Neural progenitor cell (in vitro differentiated cells): ENCODE data around the gene MAPRE2. TPM values are rescaled to one million over a fixed set of nuclear protein-coding genes. Genes with fewer than 3 reads are reported as not detected.
A peak's percentile ranks its signal among the peaks of the same experiment; 100 is the strongest.

Source experiments
- DNase-seq: peaks from one replicate; pipeline ENCODE4 v3.0.0-alpha.2; 2016; ENCODE audit warnings: low spot score
- H2AFZ ChIP-seq: fragments of 200-600 bp; sonication (generic); replicated peaks from 2 replicates; pipeline ENCODE4 v1.6.1; 2016; ENCODE audit warnings: antibody characterized with exemption
- H3F3A ChIP-seq: fragments of 200-600 bp; sonication (generic); 2 replicates; pipeline ENCODE4 v1.6.1; 2016; ENCODE audit warnings: antibody characterized with exemption, low read depth
- H3K27ac ChIP-seq: fragments of 200-600 bp; sonication (generic); 2 replicates; pipeline ENCODE4 v1.5.1; 2016; ENCODE audit warnings: mild to moderate bottlenecking
- H3K27me3 ChIP-seq: fragments of 200-600 bp; sonication (generic); 2 replicates; pipeline ENCODE4 v1.6.1; 2016; ENCODE audit warnings: mild to moderate bottlenecking, moderate library complexity
- H3K36me3 ChIP-seq: fragments of 200-600 bp; sonication (generic); 2 replicates; pipeline ENCODE4 v1.5.1; 2016
- H3K4me1 ChIP-seq: fragments of 200-600 bp; sonication (generic); 2 replicates; pipeline ENCODE4 v1.6.1; 2016; ENCODE audit warnings: mixed run types
- H3K4me2 ChIP-seq: fragments of 200-600 bp; sonication (generic); 2 replicates; pipeline ENCODE4 v1.6.1; 2016
- H3K4me3 ChIP-seq: fragments of 200-600 bp; sonication (generic); 2 replicates; pipeline ENCODE4 v1.5.1; 2016
- H3K79me2 ChIP-seq: fragments of 200-600 bp; sonication (generic); 2 replicates; pipeline ENCODE4 v1.6.1; 2016; ENCODE audit warnings: low read depth
- H3K9ac ChIP-seq: fragments of 200-600 bp; sonication (generic); 2 replicates; pipeline ENCODE4 v1.6.1; 2016
- H3K9me3 ChIP-seq: fragments of 200-600 bp; sonication (generic); 2 replicates; pipeline ENCODE4 v1.5.1; 2016; ENCODE audit warnings: low read depth
- H4K20me1 ChIP-seq: fragments of 200-600 bp; sonication (generic); 2 replicates; pipeline ENCODE4 v1.6.1; 2016; ENCODE audit warnings: low read depth
- H3K27ac Mint-ChIP-seq: 3 replicates; pipeline ENCODE4 v1.8.0; 2021; ENCODE audit warnings: mixed read lengths
- H3K27me3 Mint-ChIP-seq: 2 replicates; pipeline ENCODE4 v1.8.0; 2022; ENCODE audit warnings: low read depth, mild to moderate bottlenecking, inconsistent platforms, moderate library complexity, mixed read lengths; ENCODE audit not compliant: insufficient read depth
- H3K36me3 Mint-ChIP-seq: 3 replicates; pipeline ENCODE4 v1.8.0; 2021; ENCODE audit warnings: mixed read lengths
- H3K4me1 Mint-ChIP-seq: 3 replicates; pipeline ENCODE4 v1.8.0; 2021; ENCODE audit warnings: mixed read lengths
- H3K4me3 Mint-ChIP-seq: 3 replicates; pipeline ENCODE4 v1.8.0; 2021; ENCODE audit warnings: mild to moderate bottlenecking, moderate library complexity, mixed read lengths
- H3K9me3 Mint-ChIP-seq: 3 replicates; pipeline ENCODE4 v1.8.0; 2020; ENCODE audit warnings: mixed read lengths
- EZH2 ChIP-seq: fragments of 200-600 bp; sonication (generic); IDR thresholded peaks from 2 replicates; pipeline ENCODE4 v1.6.1; 2017; ENCODE audit warnings: antibody characterized with exemption, mild to moderate bottlenecking, moderate library complexity
- EZH2phosphoT487 ChIP-seq: fragments of 200-600 bp; sonication (generic); IDR thresholded peaks from 2 replicates; pipeline ENCODE4 v1.6.1; 2017; ENCODE audit warnings: antibody characterized with exemption
- total RNA-seq: library from RNA; depleted of rRNA; stranded (reverse); fragments of >200 nt; gene quantifications from 2 replicates; pipeline ENCODE4 v1.2.3, GENCODE V29; 2015; ENCODE audit warnings: low replicate concordance
- TF ChIP-seq, protein P1 (sequence below): fragments of 200-600 bp; sonication (generic); IDR thresholded peaks from 2 replicates; pipeline ENCODE4 v1.5.1; 2017; ENCODE audit warnings: antibody characterized with exemption, mild to moderate bottlenecking

MAPRE2 gene
- total RNA-seq, 1 donor from 2014 or later, result 34.6 TPM

DNA sequence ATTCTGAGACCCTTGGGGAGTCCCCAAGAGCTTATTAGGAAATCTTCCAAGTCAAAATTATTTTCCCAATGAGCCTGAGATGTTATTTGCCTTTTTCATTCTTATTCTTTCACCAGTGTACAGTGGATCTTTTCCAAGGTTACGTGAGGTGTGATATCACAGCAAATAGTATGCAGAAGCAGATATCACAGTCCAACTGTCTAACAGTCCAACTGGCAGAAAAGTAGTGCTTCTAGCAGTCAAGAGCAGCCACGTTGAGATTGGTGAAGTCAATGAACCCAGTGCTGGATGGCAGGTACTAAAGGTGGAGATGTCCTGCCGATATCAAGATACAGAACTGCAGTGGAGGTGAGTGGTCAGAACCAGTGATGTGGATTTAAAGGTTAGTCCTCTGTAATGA is 120.7 kb downstream of the MAPRE2 start:
- H3K27me3 Mint-ChIP-seq, result peaks cover 2% of the 10 kb centered on the region
- H3K27ac ChIP-seq, result no peak overlapping the region
- no peak for TF ChIP-seq EZH2
- no peak for TF ChIP-seq EZH2phosphoT487
- TF ChIP-seq, protein P1, sequence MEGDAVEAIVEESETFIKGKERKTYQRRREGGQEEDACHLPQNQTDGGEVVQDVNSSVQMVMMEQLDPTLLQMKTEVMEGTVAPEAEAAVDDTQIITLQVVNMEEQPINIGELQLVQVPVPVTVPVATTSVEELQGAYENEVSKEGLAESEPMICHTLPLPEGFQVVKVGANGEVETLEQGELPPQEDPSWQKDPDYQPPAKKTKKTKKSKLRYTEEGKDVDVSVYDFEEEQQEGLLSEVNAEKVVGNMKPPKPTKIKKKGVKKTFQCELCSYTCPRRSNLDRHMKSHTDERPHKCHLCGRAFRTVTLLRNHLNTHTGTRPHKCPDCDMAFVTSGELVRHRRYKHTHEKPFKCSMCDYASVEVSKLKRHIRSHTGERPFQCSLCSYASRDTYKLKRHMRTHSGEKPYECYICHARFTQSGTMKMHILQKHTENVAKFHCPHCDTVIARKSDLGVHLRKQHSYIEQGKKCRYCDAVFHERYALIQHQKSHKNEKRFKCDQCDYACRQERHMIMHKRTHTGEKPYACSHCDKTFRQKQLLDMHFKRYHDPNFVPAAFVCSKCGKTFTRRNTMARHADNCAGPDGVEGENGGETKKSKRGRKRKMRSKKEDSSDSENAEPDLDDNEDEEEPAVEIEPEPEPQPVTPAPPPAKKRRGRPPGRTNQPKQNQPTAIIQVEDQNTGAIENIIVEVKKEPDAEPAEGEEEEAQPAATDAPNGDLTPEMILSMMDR, result no peak

GRCh38 chr18:35163014-35163539 is 121.9 kb downstream of the MAPRE2 start:
- Histone ChIP-seq H3K27ac (no peak overlapping the region), H4K20me1 (no peaks in the 10 kb centered on the region), H3K9me3 (no peaks in the 10 kb centered on the region), H3K9ac (no peak overlapping the region), H2AFZ (no peak overlapping the region), H3F3A (no peaks in the 10 kb centered on the region), H3K4me2 (no peak overlapping the region), H3K27me3 (no peaks in the 10 kb centered on the region), H3K4me1 (no peaks in the 10 kb centered on the region), H3K4me3 (no peak overlapping the region), H3K79me2 (no peaks in the 10 kb centered on the region), H3K36me3 (no peaks in the 10 kb centered on the region)
- no peak overlapping the region for H3K27ac Mint-ChIP-seq
- H3K4me1 Mint-ChIP-seq, result peaks cover 6% of the 10 kb centered on the region
- DNase-seq, result no peak
- H3K27me3 Mint-ChIP-seq, result peaks cover 2% of the 10 kb centered on the region
- TF ChIP-seq EZH2phosphoT487 (no peak), EZH2 (no peak)
- TF ChIP-seq, protein P1, result no peak
- no peaks in the 10 kb centered on the region for H3K9me3 Mint-ChIP-seq
- no peaks in the 10 kb centered on the region for H3K36me3 Mint-ChIP-seq
- H3K4me3 Mint-ChIP-seq, result no peak overlapping the region

More for the DNA sequence above, 120.7 kb downstream of the MAPRE2 start:
- Histone ChIP-seq H2AFZ (no peak overlapping the region), H3K9ac (no peak overlapping the region), H3K27me3 (no peaks in the 10 kb centered on the region), H3K36me3 (no peaks in the 10 kb centered on the region), H4K20me1 (no peaks in the 10 kb centered on the region), H3K4me2 (no peak overlapping the region), H3K4me3 (no peak overlapping the region), H3K9me3 (no peaks in the 10 kb centered on the region), H3F3A (no peaks in the 10 kb centered on the region), H3K4me1 (no peaks in the 10 kb centered on the region), H3K79me2 (no peaks in the 10 kb centered on the region)
- no peak overlapping the region for H3K4me3 Mint-ChIP-seq
- H3K27ac Mint-ChIP-seq, result no peak overlapping the region
- no peaks in the 10 kb centered on the region for H3K36me3 Mint-ChIP-seq
- H3K4me1 Mint-ChIP-seq, result peaks cover 6% of the 10 kb centered on the region
- H3K9me3 Mint-ChIP-seq, result no peaks in the 10 kb centered on the region
- DNase-seq, result no peak

DNA sequence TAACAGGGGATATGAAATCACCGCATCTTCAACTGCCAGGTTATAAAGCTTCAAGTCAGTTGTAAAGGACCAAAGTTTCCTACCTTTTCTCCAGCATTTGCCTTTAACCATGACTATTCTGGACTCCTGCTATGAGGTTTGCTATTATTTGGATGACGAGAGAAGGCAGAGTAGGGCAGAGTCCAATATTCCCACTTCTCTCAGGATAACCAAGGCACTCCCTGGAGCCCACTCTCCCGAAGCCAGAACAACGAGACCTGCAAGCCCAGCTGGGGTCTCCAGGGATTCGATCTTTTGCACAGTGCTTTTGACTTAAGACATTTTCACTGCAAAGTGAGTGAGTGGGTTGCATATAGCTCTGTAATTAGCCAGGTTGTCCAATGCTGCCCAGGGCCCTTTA is 122.5 kb downstream of the MAPRE2 start:
- no peaks in the 10 kb centered on the region for H3K27me3 ChIP-seq
- peak overlapping the region; percentile 36 for H3K27ac Mint-ChIP-seq
- peaks cover 6% of the 10 kb centered on the region for H3K4me1 Mint-ChIP-seq
- H3F3A ChIP-seq, result no peaks in the 10 kb centered on the region
- no peak overlapping the region for H3K4me3 Mint-ChIP-seq
- H3K79me2 ChIP-seq, result no peaks in the 10 kb centered on the region
- DNase-seq, result no peak
- TF ChIP-seq EZH2 (no peak), EZH2phosphoT487 (no peak)
- TF ChIP-seq, protein P1, result no peak
- peaks cover 2% of the 10 kb centered on the region for H3K27me3 Mint-ChIP-seq
- no peaks in the 10 kb centered on the region for H3K9me3 ChIP-seq
- H3K9me3 Mint-ChIP-seq, result no peaks in the 10 kb centered on the region
- H3K4me3 ChIP-seq, result no peak overlapping the region
- H3K4me1 ChIP-seq, result no peaks in the 10 kb centered on the region
- no peaks in the 10 kb centered on the region for H3K36me3 ChIP-seq
- no peaks in the 10 kb centered on the region for H4K20me1 ChIP-seq
- H3K27ac ChIP-seq, result no peak overlapping the region
- no peak overlapping the region for H2AFZ ChIP-seq
- no peak overlapping the region for H3K4me2 ChIP-seq
- no peak overlapping the region for H3K9ac ChIP-seq
- H3K36me3 Mint-ChIP-seq, result no peaks in the 10 kb centered on the region
